Inferior parietal cortex (tissue), 1 donor: ENCODE measurements around the gene TPPP3.

Source experiments
- DNase-seq: peaks from one replicate; pipeline ENCODE4 v3.0.0-alpha.2; 2016; ENCODE audit errors: extremely low spot score

The TPPP3 gene

DNA sequence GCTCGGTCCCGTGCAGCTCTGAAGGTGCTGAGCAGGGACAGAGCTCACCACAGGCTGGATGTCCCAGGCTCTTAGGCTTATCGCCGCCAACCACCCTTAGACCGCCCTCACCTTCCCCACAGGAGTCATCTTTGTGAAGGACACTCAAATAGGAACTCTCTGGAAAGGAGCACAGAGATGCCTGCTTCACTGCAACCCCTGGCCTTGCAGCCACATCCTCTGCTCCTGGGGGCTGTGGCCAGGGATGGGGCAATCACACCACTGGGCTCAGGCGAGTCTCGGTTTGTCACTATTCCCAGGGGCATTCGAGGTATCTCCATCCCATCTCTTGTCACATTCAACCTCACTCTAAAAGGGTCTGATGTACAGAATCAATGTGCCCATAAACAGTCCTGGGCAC is 12.0 kb upstream of the TPPP3 start:
- no peak for DNase-seq

DNA sequence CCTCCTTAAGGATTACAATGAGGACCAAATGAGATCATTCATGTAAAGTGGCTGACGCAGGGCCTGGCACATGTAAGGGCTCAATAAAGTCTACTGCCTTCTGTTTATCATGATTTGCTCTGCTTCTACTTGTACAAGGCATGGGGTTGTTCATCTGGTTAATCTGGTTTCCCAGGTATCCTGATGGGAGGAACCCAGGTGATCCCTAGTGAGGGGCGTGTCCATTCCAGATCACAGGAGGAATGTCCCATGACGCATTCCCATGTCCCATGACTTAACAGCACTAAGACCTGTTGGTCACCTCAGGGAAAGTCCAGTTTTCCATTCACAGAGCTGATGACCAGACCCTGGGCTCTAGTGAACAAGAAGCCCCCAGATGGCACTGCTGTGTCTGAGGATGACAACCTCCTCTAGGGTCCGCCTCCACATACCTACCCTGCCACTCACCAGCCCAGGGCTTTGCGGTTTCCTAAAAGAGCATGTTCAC is 11.5 kb upstream of the TPPP3 start:
- DNase-seq: no peak

- DNase-seq: no peak
These were observed 10.8 kb upstream of the TPPP3 start for GRCh38 chr16:67403976-67404555.

GRCh38 chr16:67400901-67401300 is 7.6 kb upstream of the TPPP3 start:
- DNase-seq: no peak

DNA sequence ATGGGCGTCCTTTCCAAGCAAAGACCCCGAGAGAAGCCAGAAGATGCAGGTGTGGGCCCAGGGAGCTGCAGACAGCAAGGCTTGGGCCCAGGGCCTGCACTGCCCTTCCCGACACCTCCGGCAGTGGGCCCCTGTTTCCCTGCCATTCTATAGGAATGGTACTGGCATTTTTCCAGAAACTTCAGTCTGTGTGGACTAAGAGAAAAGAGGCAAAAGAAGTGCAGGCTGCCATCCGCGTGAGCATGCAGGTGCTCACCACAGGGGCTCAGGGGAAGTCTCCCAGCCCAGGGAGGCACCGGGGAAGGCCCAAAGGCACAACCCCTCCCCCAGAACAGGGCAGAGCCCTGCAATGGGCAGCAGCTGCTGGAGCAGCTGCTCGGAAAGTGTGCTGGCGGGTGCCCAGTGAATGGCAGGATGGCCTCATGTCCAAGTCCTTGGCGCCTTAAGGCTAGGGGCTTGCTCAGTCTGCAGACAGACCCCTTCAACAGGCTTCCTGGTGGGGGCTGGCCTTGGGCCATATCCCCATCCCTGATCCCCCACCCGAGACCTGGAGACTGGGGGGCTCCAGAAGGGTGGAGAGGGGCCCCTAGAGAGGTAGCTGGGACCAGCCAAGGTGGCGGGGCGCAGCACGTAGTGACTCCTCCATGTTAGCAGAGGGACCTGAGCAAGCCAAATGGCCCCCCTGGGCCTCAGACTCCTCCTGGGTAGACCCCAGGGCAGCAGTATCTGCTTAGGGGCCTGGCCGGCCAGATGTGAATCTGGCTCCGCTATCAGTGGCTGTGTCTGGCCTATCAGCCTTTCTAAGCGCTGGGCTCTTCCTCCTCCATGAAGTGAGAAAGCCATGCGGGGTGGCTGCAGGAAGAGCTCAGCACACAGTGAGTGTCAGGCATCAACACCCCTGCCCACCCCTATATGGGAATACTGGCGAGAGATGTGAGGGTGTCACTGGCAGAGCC is 6.7 kb upstream of the TPPP3 start:
- DNase-seq: no peak

DNA sequence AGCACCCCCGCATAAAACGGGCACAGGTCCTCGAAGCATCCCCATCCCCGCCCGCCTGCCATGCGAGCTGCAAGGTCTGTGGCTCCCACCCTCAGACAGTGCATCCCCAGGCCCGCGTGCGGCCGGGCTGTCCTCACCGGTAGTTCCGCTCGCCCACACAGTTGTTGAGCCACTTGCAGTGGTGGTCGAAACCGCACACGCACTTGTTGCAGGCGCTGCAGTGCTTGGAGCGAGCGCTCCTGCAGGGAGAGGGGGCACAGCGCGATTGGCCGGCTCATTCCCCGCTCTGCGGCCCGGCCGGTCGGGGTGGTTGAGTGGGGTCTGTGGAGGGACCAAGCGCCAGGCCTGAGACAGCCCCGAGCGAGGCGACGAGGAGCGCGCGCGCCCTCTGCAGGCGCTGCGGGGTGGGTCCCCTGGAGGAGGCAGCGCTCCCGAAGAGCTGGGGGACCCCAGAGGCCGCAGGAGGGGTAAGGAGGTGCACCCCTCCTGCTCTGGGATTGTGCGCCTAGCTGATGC is 6.0 kb upstream of the TPPP3 start:
- DNase-seq: peak; percentile 44

GRCh38 chr16:67398546-67399217 is 5.4 kb upstream of the TPPP3 start:
- DNase-seq: no peak

DNA sequence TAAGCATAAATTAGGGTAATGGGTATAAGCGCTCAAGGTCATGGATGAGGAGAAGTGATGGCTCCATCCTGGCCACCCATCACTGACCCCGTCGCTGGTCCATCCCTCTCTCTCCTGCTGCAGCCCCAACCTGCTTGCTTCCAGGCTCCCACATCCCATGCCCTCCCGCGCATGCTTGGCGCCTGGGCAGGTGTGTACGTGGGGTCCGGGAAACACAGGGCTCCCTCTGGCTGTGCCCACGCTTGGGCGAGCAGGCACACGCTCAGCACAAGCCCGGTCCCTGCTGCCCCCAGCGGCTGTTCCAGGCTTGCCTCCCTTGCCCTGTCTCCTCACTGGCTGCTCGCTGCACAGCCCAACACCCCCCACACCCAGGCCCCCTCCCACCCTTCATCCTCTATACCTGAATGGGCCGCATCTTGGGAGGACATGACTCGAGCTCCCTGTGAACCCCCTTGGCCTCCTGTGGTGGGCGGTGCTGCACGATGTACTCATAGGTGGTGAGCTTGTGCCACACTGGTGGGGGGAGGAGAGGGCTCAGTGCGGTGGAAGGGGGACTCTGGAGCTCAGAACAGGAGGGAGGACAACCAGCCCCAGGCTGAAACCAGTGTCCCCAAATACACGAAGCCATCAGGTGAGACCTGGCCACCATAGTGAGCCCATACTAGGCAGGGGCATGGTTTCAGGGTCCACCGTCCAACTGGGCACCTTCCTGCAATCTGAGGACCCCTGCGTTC is 4.7 kb upstream of the TPPP3 start:
- no peak for DNase-seq

- no peak for DNase-seq
These were observed 3.9 kb upstream of the TPPP3 start for GRCh38 chr16:67397036-67397801.

DNA sequence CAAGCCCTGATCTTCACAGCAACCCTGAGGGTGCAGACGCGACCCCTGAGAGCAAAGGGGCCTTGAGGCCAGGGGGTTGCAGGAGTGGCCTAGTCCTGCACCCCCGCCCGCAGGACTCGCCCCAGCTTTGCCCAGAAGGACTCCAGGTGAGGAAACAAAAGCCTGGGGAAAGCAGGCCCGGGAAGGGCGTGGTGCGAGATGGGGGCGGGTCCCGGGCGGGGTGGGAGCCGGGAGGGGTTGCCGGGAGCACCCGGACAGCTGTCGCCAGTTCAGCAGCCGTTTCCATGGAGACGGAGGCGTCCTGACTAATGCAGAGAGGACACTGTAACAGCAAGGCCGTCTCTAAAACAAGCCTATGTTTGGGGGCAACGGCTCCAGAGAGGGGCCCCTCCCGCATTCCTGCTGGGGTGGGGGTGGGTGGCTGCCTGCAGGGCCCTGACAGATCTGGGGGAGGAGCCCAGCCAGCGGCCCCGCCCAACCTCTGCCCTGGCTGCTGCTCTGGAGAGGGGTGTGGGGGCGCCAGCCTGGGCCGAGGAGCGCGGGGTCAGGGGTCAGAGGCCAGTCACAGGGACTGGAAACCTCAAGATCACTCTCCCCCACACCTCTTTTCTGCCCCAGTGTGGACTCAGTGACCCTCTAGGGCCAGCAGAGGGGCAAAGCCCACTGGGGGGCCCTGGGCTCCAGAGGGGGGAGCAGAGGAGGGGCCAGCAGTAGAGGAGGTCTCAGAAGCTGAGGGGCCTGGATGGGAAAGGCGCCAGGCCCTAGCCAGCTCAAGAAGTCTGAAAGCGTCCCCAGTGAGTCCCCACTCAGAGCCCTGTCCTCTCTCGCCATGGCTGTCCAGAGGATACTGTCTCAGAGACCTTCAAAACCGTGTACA is 3.1 kb upstream of the TPPP3 start:
- DNase-seq: peak; percentile 31

DNA sequence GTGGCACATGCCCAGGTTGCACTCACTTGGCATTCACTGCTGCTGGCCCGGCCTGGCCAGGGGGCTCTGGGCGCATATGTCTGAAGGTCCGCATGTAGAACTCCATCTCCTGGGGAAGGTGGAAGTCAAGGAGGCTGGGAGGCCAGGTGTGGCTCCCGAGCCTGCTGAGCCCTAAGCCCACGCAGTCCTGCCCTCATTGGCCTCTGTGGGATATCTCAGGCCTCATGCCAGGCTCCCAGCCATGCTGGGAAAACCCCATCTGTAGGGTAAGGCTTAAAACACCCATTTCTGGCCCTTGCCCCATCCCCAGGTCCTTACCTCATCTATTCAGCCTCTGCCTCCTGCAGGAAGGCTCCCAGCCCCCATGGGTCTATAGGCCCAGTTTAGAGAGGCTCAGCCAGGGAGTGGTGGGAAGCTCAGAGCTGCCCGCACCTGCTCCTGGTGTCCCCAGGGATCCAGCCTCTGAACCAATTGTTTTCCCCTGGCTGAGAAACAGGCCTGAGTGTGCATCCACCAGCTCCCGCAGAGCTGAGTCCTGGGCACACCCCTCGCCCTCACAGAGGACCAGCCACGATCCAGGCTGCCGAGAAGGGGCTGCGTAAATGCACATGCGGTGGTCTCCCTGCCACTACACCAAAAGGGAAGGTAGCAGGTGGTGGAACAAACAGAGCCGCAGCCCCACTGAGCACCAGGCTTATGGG is 2.3 kb upstream of the TPPP3 start:
- DNase-seq: no peak

DNA sequence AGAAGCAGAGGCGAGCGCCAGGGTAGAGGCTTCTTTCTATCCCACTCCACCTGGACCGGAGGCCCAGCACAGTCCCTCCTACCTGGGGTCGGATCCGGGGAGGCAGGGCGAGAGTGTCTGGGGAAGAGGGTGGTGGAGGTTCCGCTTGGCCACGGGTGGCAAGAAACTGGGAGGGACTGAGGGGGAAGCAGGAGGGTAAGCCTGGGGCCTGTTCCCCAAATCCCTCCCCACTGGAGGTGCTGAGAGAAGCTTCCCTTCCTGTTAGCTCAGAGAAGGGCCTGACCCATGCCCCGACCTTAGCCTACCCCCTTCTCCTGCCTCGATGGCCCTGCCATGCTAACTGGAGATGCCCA is 1.8 kb upstream of the TPPP3 start:
- no peak for DNase-seq

DNA sequence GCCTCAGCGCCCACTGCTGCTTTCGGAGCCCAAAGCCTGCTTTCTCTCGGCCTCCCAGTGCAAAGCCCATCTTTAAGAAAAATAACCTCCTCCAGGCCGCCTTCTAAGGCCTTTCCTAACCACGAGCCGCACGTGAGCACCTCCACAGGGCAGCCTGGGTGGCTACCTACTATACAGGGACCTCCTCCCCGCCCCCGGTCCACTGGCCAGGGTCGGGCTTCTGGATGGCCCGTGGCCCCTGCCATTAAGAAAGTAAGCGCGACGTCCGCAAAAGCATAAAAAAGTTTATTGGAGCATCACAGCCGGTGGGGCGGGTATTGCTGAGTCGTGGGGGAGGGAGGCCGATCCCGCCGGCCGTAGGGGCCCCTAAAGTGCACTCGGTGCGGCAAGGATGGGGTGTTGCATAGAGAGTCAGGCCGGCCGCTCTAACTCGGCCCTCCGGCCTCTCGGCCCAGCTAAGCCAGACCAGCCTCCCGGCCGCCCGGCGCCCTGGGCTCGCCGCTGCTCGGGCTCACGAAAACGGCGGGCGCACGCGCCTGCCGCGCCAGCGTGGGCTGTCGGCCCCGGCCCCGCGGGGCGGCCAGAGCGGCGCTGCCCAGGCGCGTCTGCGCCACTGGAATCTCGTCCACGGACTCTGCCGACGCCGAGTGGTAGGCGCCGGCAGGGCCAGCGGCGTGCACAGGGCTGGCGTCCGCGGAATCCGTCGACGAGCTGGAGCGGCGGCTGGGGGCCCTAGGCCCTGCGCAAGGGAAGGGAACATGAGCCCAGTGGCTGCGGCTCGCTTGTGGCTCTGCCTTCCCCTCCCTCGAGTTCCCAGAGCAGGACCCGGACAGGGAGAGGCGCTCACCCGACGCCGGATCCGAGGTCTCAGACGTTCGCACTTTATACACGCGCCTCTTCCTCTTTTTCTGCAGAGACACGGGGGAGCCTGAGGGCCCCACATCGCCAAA is 1.1 kb upstream of the TPPP3 start:
- DNase-seq: no peak

- no peak for DNase-seq
These were observed 473 bp upstream of the TPPP3 start for GRCh38 chr16:67393788-67394154.

- no peak for DNase-seq
These were observed 818 bp downstream of the TPPP3 start for GRCh38 chr16:67392301-67393059.

DNA sequence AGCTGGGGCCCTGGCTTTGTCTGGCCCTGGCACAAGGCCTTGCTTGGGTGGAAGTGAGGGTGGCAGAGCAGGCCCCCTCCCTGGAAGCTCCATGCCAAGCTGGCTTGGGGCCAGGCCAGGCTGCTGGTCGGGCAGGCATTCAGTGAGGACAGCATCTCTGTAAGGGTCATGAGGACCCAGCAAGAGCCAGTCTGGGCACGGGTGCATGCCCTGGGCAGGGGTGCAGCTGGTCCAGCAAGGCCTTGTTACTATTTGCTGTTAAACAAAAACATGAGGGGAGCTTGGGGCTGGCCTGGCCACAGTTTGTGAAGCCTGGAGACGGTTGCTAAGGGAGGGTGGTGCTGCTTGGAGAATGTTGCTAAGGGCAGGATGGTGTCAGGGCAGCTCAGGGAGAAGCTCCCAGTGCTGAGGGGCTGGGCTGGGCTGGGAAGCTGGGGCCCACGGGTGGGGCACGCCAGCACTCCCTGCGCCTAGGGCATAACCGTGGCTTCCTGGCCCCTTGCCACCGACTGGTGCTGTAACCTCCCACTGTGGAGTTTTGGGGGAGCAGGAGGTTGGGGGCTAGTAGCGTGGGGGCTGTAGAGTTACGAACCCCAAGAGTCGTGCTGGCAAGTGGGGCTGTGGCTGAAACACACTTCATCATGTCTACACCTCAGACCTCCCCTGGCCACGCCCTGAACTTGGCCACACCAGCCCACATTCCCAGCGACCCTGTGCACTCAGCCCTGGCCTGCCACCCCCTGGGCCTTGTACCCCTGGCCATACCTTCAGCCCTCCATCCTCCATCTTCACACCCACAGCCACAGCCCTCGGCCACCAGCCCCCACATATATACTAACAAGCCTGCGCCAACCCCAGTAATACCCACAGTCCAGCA is 1.6 kb downstream of the TPPP3 start:
- DNase-seq: peak; percentile 88
